HepG2 (cell line): ENCODE results near the gene HOXC5. TPM values are rescaled to one million over a fixed set of nuclear protein-coding genes. Genes with fewer than 3 reads are reported as not detected.
A peak's percentile ranks its signal among the peaks of the same experiment; 100 is the strongest.

Source experiments
- AGO1 ChIP-seq: fragments of 200-400 bp; formaldehyde crosslinking; IDR thresholded peaks from 2 replicates; pipeline ENCODE4 v1.6.1; 2017; ENCODE audit warnings: mild to moderate bottlenecking, low read depth, low read length, moderate library complexity; ENCODE audit not compliant: poor library complexity, severe bottlenecking
- ARNT2 ChIP-seq: sonication (generic); formaldehyde crosslinking; IDR thresholded peaks from 2 replicates; pipeline ENCODE4 v1.8.0; 2022; ENCODE audit warnings: mild to moderate bottlenecking, low read depth, missing genetic modification reagents, moderate library complexity
- GABPA ChIP-seq, 2 experiments: IDR thresholded peaks; 2 replicates each; pipeline ENCODE4 v1.6.1; 2011 to 2016; ENCODE audit warnings: low read depth in 2 of 2, low read length in 1 of 2, missing biosample characterization in 1 of 2, missing genetic modification characterization in 1 of 2
- HOXA5 ChIP-seq: sonication (generic); formaldehyde crosslinking; IDR thresholded peaks from 2 replicates; pipeline ENCODE4 v1.4.0; 2020; ENCODE audit warnings: missing genetic modification reagents
- MAZ ChIP-seq, 2 experiments: sonication (generic) in 1 of 2; formaldehyde crosslinking in 1 of 2; IDR thresholded peaks; 2 replicates each; pipeline versions ENCODE4 v1.5.0 to v1.6.1; 2012 to 2020; ENCODE audit warnings: low read depth in 2 of 2, mild to moderate bottlenecking in 2 of 2, borderline replicate concordance in 1 of 2, improper control_type of control experiment in 1 of 2, low read length in 1 of 2, missing genetic modification reagents in 1 of 2, moderate library complexity in 1 of 2
- MXD4 ChIP-seq: IDR thresholded peaks from 2 replicates; pipeline ENCODE4 v1.6.1; 2016; ENCODE audit warnings: mild to moderate bottlenecking, missing biosample characterization, missing genetic modification reagents
- NBN ChIP-seq: fragments of 450-650 bp; conservative IDR thresholded peaks from 2 replicates; pipeline ENCODE4 v1.6.1; 2017
- REL ChIP-seq: sonication (generic); formaldehyde crosslinking; conservative IDR thresholded peaks from 2 replicates; pipeline ENCODE4 v1.8.0; 2022; ENCODE audit warnings: mild to moderate bottlenecking, missing genetic modification reagents, moderate library complexity
- TAF1 ChIP-seq: sonication (generic); formaldehyde crosslinking; IDR thresholded peaks from 2 replicates; pipeline ENCODE4 v1.4.0; 2020; ENCODE audit warnings: missing genetic modification reagents
- TEAD3 ChIP-seq: optimal IDR thresholded peaks from 2 replicates; pipeline ENCODE3; 2016; ENCODE audit warnings: borderline replicate concordance
- ZNF180 ChIP-seq: sonication (generic); formaldehyde crosslinking; IDR thresholded peaks from 2 replicates; pipeline ENCODE4 v1.4.0; 2020; ENCODE audit warnings: low read depth, missing genetic modification reagents, borderline replicate concordance
- ZNF367 ChIP-seq: sonication (generic); formaldehyde crosslinking; IDR thresholded peaks from 2 replicates; pipeline ENCODE4 v1.4.0; 2020; ENCODE audit warnings: missing genetic modification reagents, borderline replicate concordance
- ZNF431 ChIP-seq: sonication (generic); formaldehyde crosslinking; IDR thresholded peaks from 2 replicates; pipeline ENCODE4 v1.9.0; 2022; ENCODE audit warnings: missing genetic modification reagents, low read depth, mild to moderate bottlenecking, borderline replicate concordance
- ZNF607 ChIP-seq: sonication (generic); formaldehyde crosslinking; IDR thresholded peaks from 2 replicates; pipeline ENCODE4 v1.5.1; 2020; ENCODE audit warnings: missing genetic modification reagents, mild to moderate bottlenecking, borderline replicate concordance
- ZNF790 ChIP-seq: sonication (generic); formaldehyde crosslinking; IDR thresholded peaks from 2 replicates; pipeline ENCODE4 v1.8.0; 2022; ENCODE audit warnings: missing genetic modification reagents, mild to moderate bottlenecking, borderline replicate concordance
- polyA plus RNA-seq, 8 experiments: library from polyadenylated mRNA; depleted of rRNA in 3 of 8; stranded (reverse) in 7 of 8; unstranded in 1 of 8; fragments of >200 nt; fragmentation: Illumina TruSeq in 4 of 8; extraction: Trizol in 4 of 8; gene quantifications; 2 replicates each; pipeline versions ENCODE4 v1.2.1 to v1.2.3, GENCODE V29; 2011 to 2016; ENCODE audit warnings: low read depth in 4 of 8, missing spikeins in 1 of 8, mixed read lengths in 1 of 8; ENCODE audit not compliant: insufficient read depth in 1 of 8
- total RNA-seq, 5 experiments: library from RNA; depleted of rRNA; stranded (reverse); fragments of >200 nt; fragmentation: Illumina TruSeq; extraction: Trizol; gene quantifications; 2 replicates each; pipeline ENCODE4 v1.2.3, GENCODE V29; 2016; ENCODE audit warnings: low read depth in 1 of 5
- TF ChIP-seq, protein P1 (sequence below): IDR thresholded peaks from 2 replicates; pipeline ENCODE4 v1.6.1; 2016; ENCODE audit warnings: missing genetic modification reagents, missing compliant biosample characterization
- TF ChIP-seq, protein P2 (sequence below): sonication (generic); formaldehyde crosslinking; IDR thresholded peaks from 2 replicates; pipeline ENCODE4 v1.9.0; 2021; ENCODE audit warnings: missing genetic modification reagents, borderline replicate concordance
- TF ChIP-seq, protein P3 (sequence below): sonication (generic); formaldehyde crosslinking; IDR thresholded peaks from 2 replicates; pipeline ENCODE4 v1.8.1; 2023; ENCODE audit warnings: mild to moderate bottlenecking, missing genetic modification reagents
- TF ChIP-seq, protein P4 (sequence below): sonication (generic); formaldehyde crosslinking; IDR thresholded peaks from 2 replicates; pipeline ENCODE4 v1.4.0; 2020; ENCODE audit warnings: low read depth, mild to moderate bottlenecking, missing genetic modification reagents

The HOXC5 gene
- total and polyA plus RNA-seq, 2 of the 13 experiments (the other 11 are each of a cell fraction or from before 2014, with no cell fraction given): not detected

DNA sequence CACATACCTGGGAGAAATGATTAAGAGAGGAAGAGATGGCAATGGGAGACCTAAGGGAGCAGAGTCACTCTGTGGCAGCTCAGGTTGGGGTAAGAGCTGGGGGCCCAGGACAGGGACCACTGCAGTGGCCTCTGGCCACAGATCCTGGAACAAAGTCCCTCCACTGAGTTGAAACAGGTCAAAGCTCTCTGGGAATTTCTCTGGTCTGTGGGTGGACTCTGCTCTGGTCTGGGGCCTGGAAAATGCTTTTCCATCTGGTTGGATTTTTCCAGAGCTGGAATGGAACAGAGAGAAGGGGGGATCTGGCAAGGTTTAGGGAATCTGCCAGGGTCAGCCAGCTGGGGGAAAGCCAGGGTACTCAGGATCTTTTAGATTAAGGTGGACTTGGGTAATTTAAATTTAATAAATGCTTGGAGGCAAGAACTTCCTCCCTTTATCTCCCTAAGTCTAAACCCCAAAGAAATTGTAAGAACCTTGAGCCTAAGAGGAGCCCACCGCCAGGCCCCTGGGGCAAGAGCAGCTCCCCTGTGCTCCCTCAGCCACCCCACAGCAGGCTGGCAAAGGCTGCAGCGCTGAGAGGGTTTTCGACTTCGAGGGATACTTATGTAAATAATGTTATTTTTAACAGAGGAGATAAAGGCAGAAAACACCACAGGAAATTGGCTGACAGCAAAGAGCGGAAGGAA lies 44.2 kb upstream of the HOXC5 start (continued):
- TF ChIP-seq, protein P1, sequence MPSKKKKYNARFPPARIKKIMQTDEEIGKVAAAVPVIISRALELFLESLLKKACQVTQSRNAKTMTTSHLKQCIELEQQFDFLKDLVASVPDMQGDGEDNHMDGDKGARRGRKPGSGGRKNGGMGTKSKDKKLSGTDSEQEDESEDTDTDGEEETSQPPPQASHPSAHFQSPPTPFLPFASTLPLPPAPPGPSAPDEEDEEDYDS: no peak
- no peak for TF ChIP-seq TAF1
- no peak for TF ChIP-seq GABPA (IDR thresholded peaks at IDR 0.05; ENCODE audit: low read depth, low read length)
- no peak for TF ChIP-seq GABPA (CRISPR knock-in tag; IDR thresholded peaks at IDR 0.05; ENCODE audit: low read depth)
- TF ChIP-seq ZNF431 (CRISPR knock-in tag): 0 out of 2 replicates have a peak, but pooled peaks have one; percentile 28
- no peak for TF ChIP-seq ARNT2 (CRISPR knock-in tag)
- TF ChIP-seq ZNF790: no peak
- 0 out of 2 replicates have a peak, but pooled peaks have one; percentile 29 for TF ChIP-seq HOXA5 (CRISPR knock-in tag)
- TF ChIP-seq, protein P2, sequence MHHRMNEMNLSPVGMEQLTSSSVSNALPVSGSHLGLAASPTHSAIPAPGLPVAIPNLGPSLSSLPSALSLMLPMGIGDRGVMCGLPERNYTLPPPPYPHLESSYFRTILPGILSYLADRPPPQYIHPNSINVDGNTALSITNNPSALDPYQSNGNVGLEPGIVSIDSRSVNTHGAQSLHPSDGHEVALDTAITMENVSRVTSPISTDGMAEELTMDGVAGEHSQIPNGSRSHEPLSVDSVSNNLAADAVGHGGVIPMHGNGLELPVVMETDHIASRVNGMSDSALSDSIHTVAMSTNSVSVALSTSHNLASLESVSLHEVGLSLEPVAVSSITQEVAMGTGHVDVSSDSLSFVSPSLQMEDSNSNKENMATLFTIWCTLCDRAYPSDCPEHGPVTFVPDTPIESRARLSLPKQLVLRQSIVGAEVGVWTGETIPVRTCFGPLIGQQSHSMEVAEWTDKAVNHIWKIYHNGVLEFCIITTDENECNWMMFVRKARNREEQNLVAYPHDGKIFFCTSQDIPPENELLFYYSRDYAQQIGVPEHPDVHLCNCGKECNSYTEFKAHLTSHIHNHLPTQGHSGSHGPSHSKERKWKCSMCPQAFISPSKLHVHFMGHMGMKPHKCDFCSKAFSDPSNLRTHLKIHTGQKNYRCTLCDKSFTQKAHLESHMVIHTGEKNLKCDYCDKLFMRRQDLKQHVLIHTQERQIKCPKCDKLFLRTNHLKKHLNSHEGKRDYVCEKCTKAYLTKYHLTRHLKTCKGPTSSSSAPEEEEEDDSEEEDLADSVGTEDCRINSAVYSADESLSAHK (CRISPR knock-in tag): no peak
- TF ChIP-seq ZNF607 (CRISPR knock-in tag): peak; percentile 37; the same call in 1 of the 2 replicates
- TF ChIP-seq, protein P3, sequence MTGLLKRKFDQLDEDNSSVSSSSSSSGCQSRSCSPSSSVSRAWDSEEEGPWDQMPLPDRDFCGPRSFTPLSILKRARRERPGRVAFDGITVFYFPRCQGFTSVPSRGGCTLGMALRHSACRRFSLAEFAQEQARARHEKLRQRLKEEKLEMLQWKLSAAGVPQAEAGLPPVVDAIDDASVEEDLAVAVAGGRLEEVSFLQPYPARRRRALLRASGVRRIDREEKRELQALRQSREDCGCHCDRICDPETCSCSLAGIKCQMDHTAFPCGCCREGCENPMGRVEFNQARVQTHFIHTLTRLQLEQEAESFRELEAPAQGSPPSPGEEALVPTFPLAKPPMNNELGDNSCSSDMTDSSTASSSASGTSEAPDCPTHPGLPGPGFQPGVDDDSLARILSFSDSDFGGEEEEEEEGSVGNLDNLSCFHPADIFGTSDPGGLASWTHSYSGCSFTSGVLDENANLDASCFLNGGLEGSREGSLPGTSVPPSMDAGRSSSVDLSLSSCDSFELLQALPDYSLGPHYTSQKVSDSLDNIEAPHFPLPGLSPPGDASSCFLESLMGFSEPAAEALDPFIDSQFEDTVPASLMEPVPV: no peak
- no peak for TF ChIP-seq MXD4 (CRISPR knock-in tag)
- TF ChIP-seq ZNF367: no peak
- TF ChIP-seq NBN: no peak
- no peak for TF ChIP-seq REL (CRISPR knock-in tag)
- TF ChIP-seq, protein P4, sequence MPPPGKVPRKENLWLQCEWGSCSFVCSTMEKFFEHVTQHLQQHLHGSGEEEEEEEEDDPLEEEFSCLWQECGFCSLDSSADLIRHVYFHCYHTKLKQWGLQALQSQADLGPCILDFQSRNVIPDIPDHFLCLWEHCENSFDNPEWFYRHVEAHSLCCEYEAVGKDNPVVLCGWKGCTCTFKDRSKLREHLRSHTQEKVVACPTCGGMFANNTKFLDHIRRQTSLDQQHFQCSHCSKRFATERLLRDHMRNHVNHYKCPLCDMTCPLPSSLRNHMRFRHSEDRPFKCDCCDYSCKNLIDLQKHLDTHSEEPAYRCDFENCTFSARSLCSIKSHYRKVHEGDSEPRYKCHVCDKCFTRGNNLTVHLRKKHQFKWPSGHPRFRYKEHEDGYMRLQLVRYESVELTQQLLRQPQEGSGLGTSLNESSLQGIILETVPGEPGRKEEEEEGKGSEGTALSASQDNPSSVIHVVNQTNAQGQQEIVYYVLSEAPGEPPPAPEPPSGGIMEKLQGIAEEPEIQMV: no peak
- no peak for TF ChIP-seq AGO1
- TF ChIP-seq MAZ (IDR thresholded peaks at IDR 0.05; ENCODE audit: borderline replicate concordance, low read depth, low read length): no peak
- TF ChIP-seq MAZ (CRISPR knock-in tag; IDR thresholded peaks at IDR 0.05; ENCODE audit: low read depth): no peak
- peak; percentile 39 for TF ChIP-seq TEAD3 (CRISPR knock-in tag)
- TF ChIP-seq ZNF180 (CRISPR knock-in tag): no peak
